Bone marrow (tissue), 2 donors: Measurements from ENCODE around the gene VOPP1.
"Not testable (repeated sequence)": the region's sequence is repeated elsewhere in the genome, so short reads cannot be mapped to it uniquely, and the experiment has no call there.

Source experiments
- DNase-seq, 2 donors: peaks; one replicate each; lab custom pipeline; 2025; lab: John Stamatoyannopoulos, UW

VOPP1 gene

GRCh38 chr7:55510206-55510605 lies 62.1 kb downstream of the VOPP1 start:
- DNase-seq: not testable (repeated sequence)

GRCh38 chr7:55509322-55509721 lies 63.0 kb downstream of the VOPP1 start:
- no peak for DNase-seq

- no peak for DNase-seq
These were observed 63.9 kb downstream of the VOPP1 start for GRCh38 chr7:55508221-55509011.

GRCh38 chr7:55507743-55508142 lies 64.6 kb downstream of the VOPP1 start:
- no peak for DNase-seq

- DNase-seq: no peak
These were observed 67.2 kb downstream of the VOPP1 start for GRCh38 chr7:55504967-55505658.

GRCh38 chr7:55504093-55504859 lies 68.0 kb downstream of the VOPP1 start:
- no peak for DNase-seq

GRCh38 chr7:55502858-55503440 lies 69.4 kb downstream of the VOPP1 start:
- no peak for DNase-seq

GRCh38 chr7:55502124-55502857 lies 70.0 kb downstream of the VOPP1 start:
- DNase-seq: no peak

GRCh38 chr7:55501611-55502010 lies 70.7 kb downstream of the VOPP1 start:
- DNase-seq: no peak

GRCh38 chr7:55500117-55500756 lies 72.1 kb downstream of the VOPP1 start:
- no peak for DNase-seq

- DNase-seq: no peak
These were observed 72.7 kb downstream of the VOPP1 start for GRCh38 chr7:55499591-55499990.

GRCh38 chr7:55498770-55499169 lies 73.5 kb downstream of the VOPP1 start:
- DNase-seq: no peak

GRCh38 chr7:55498142-55498541 lies 74.2 kb downstream of the VOPP1 start:
- DNase-seq: no peak

- DNase-seq: no peak
These were observed 74.8 kb downstream of the VOPP1 start for GRCh38 chr7:55497521-55497920.

GRCh38 chr7:55496906-55497305 lies 75.4 kb downstream of the VOPP1 start:
- DNase-seq: no peak

GRCh38 chr7:55494951-55495350 lies 77.4 kb downstream of the VOPP1 start:
- DNase-seq: no peak

GRCh38 chr7:55493408-55493807 lies 78.9 kb downstream of the VOPP1 start:
- DNase-seq: no peak

GRCh38 chr7:55491346-55491745 lies 81.0 kb downstream of the VOPP1 start:
- DNase-seq: no peak

- no peak for DNase-seq
These were observed 82.2 kb downstream of the VOPP1 start for GRCh38 chr7:55490099-55490498.

GRCh38 chr7:55489552-55489951 lies 82.8 kb downstream of the VOPP1 start:
- DNase-seq: no peak

- DNase-seq: no peak
These were observed 83.4 kb downstream of the VOPP1 start for GRCh38 chr7:55488804-55489340.
